ENCODE data around the gene BLOC1S5. TPM values are rescaled to one million over a fixed set of nuclear protein-coding genes. Genes with fewer than 3 reads are reported as not detected.

The BLOC1S5 gene
- total and polyA plus RNA-seq, 9 of the 15 experiments (the other 6 are each of a cell fraction or from before 2014, with no cell fraction given) = 8.5 to 41.0 (median 27.7) TPM

DNA sequence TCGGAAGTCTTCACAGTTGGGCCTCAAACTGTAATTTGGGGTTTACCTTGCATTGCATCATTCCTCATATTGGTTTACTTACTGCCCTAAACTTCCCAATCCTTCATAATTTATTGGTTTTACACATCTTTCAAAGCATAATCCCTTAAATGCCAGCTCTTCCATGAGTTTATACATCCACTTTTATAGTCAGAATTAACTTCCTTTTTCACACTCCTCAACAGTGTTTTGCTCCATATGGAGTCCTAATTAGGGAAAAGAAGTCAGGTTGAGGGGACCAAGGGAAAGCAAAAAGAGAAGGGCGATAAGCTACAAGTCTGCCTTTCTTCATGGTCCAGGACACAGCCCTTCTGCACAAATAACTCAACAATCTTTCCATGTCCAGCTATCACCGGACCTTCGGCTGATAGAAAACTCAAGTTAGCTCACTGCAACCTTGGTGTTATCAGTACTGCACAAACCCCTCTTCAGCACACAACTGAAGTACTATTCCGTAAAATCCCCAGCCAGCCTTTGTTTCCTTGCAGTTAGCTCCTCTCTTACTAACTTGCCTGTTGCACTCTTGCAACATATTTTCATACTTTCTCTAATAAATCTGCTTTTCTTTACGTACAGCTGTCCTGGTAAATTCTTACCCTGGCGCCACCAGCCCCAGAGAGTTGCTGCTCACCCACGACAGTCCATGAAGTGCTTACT, 36.1 kb upstream of the BLOC1S5 start (continued):
- TF ChIP-seq, protein P1, sequence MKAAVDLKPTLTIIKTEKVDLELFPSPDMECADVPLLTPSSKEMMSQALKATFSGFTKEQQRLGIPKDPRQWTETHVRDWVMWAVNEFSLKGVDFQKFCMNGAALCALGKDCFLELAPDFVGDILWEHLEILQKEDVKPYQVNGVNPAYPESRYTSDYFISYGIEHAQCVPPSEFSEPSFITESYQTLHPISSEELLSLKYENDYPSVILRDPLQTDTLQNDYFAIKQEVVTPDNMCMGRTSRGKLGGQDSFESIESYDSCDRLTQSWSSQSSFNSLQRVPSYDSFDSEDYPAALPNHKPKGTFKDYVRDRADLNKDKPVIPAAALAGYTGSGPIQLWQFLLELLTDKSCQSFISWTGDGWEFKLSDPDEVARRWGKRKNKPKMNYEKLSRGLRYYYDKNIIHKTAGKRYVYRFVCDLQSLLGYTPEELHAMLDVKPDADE (conservative IDR thresholded peaks at IDR 0.05; ENCODE audit: control insufficient read depth, low read depth, low read length) = no peak
- no peak for TF ChIP-seq WHSC1 (IDR thresholded peaks at IDR 0.05; ENCODE audit: low read length)
- TF ChIP-seq GABPA (tag; conservative IDR thresholded peaks at IDR 0.05; ENCODE audit: low read depth) = 0 out of 2 replicates have a peak, but pooled peaks have one; percentile 36
- peak; percentile 2; the same call in 1 of the 2 replicates for TF ChIP-seq NFE2L1 (tag; IDR thresholded peaks at IDR 0.05; ENCODE audit: borderline replicate concordance, low read depth)
- TF ChIP-seq, protein P2, sequence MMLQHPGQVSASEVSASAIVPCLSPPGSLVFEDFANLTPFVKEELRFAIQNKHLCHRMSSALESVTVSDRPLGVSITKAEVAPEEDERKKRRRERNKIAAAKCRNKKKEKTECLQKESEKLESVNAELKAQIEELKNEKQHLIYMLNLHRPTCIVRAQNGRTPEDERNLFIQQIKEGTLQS (IDR thresholded peaks at IDR 0.05) = peak; percentile 96
- TF ChIP-seq, protein P2 (CRISPR knock-in tag; conservative IDR thresholded peaks at IDR 0.05) = no peak
- no peak for TF ChIP-seq ZNF217 (CRISPR knock-in tag; IDR thresholded peaks at IDR 0.05)
- peak in 1 of 2 experiments; percentile 31; a peak in 1 of 4 replicates for TF ChIP-seq ARNT (IDR thresholded peaks at IDR 0.05)
- no peak for TF ChIP-seq ZNF239 (CRISPR knock-in tag; IDR thresholded peaks at IDR 0.05)
- peak; percentile 36; the same call in 1 of the 2 replicates for TF ChIP-seq NR2C1 (IDR thresholded peaks at IDR 0.05)
- peak; percentile 48; the same call in 1 of the 2 replicates for TF ChIP-seq NR2C1 (tag; IDR thresholded peaks at IDR 0.05)
- TF ChIP-seq ETV5 (CRISPR knock-in tag; IDR thresholded peaks at IDR 0.05; ENCODE audit: low read depth) = 0 out of 2 replicates have a peak, but pooled peaks have one; percentile 22
- TF ChIP-seq HDAC1 (IDR thresholded peaks at IDR 0.05) = peak in 1 of 2 experiments; percentile 67; a peak in 1 of 4 replicates
- TF ChIP-seq BRD9 (IDR thresholded peaks at IDR 0.05; ENCODE audit: low read depth, partially characterized antibody) = peak; percentile 84
- peak; percentile 49; the same call in 1 of the 2 replicates for TF ChIP-seq SOX6 (IDR thresholded peaks at IDR 0.05)
- TF ChIP-seq TEAD1 (CRISPR knock-in tag; IDR thresholded peaks at IDR 0.05) = 0 out of 4 replicates have a peak, but pooled peaks of 1 of the 2 experiments have one; percentile 7
- TF ChIP-seq, protein P3, sequence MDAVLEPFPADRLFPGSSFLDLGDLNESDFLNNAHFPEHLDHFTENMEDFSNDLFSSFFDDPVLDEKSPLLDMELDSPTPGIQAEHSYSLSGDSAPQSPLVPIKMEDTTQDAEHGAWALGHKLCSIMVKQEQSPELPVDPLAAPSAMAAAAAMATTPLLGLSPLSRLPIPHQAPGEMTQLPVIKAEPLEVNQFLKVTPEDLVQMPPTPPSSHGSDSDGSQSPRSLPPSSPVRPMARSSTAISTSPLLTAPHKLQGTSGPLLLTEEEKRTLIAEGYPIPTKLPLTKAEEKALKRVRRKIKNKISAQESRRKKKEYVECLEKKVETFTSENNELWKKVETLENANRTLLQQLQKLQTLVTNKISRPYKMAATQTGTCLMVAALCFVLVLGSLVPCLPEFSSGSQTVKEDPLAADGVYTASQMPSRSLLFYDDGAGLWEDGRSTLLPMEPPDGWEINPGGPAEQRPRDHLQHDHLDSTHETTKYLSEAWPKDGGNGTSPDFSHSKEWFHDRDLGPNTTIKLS (IDR thresholded peaks at IDR 0.05; ENCODE audit: borderline replicate concordance, low read depth) = peak; percentile 32; the same call in 1 of the 2 replicates
- TF ChIP-seq NONO (IDR thresholded peaks at IDR 0.05; ENCODE audit: low read depth in 2 of 2, low read length in 1 of 2) = no peak
- TF ChIP-seq KLF13 (tag; IDR thresholded peaks at IDR 0.05; ENCODE audit: borderline replicate concordance, low read depth) = 0 out of 2 replicates have a peak, but pooled peaks have one; percentile 4
- TF ChIP-seq GTF2E2 (tag; IDR thresholded peaks at IDR 0.05) = no peak
- TF ChIP-seq FOXK1 (CRISPR knock-in tag; IDR thresholded peaks at IDR 0.05; ENCODE audit: borderline replicate concordance) = 0 out of 2 replicates have a peak, but pooled peaks have one; percentile 83
- TF ChIP-seq MEF2D (tag; conservative IDR thresholded peaks at IDR 0.05; ENCODE audit: low read depth) = 0 out of 2 replicates have a peak, but pooled peaks have one; percentile 13
- peak; percentile 42; the same call in 1 of the 2 replicates for TF ChIP-seq GATA2 (CRISPR knock-in tag; IDR thresholded peaks at IDR 0.05)
